NCI-H748 treated with DMSO at 0.1 percent for 48 hours (cell line): ENCODE measurements around the gene OTUB2.

Experiments used
- DNase-seq: peaks from one replicate; lab custom pipeline; 2025; lab: John Stamatoyannopoulos, UW

OTUB2 gene

GRCh38 chr14:94021416-94022157 is 4.6 kb upstream of the OTUB2 start:
- no peak for DNase-seq

- no peak for DNase-seq
These were observed 3.4 kb upstream of the OTUB2 start for GRCh38 chr14:94022532-94023411.

GRCh38 chr14:94024549-94024948 is 1.6 kb upstream of the OTUB2 start:
- no peak for DNase-seq

- no peak for DNase-seq
These were observed 420 bp upstream of the OTUB2 start for GRCh38 chr14:94025720-94026119.

GRCh38 chr14:94026889-94027469 is 839 bp downstream of the OTUB2 start:
- DNase-seq: no peak

GRCh38 chr14:94027566-94028449 is 1.7 kb downstream of the OTUB2 start:
- no peak for DNase-seq

- DNase-seq: no peak
These were observed 2.3 kb downstream of the OTUB2 start for GRCh38 chr14:94028450-94028826.

- no peak for DNase-seq
These were observed 3.1 kb downstream of the OTUB2 start for GRCh38 chr14:94029265-94029664.

GRCh38 chr14:94029671-94030203 is 3.6 kb downstream of the OTUB2 start:
- DNase-seq: no peak

- DNase-seq: no peak
These were observed 4.4 kb downstream of the OTUB2 start for GRCh38 chr14:94030571-94030970.

- DNase-seq: no peak
These were observed 5.2 kb downstream of the OTUB2 start for GRCh38 chr14:94031161-94031882.

- DNase-seq: no peak
These were observed 5.7 kb downstream of the OTUB2 start for GRCh38 chr14:94031883-94032279.

GRCh38 chr14:94034886-94035285 is 8.7 kb downstream of the OTUB2 start:
- no peak for DNase-seq

- DNase-seq: peak; percentile 44
These were observed 10.4 kb downstream of the OTUB2 start for GRCh38 chr14:94036313-94037167.

- no peak for DNase-seq
These were observed 11.8 kb downstream of the OTUB2 start for GRCh38 chr14:94037954-94038353.

- no peak for DNase-seq
These were observed 12.4 kb downstream of the OTUB2 start for GRCh38 chr14:94038510-94038909.

- DNase-seq: no peak
These were observed 12.9 kb downstream of the OTUB2 start for GRCh38 chr14:94038921-94039629.

- no peak for DNase-seq
These were observed 14.1 kb downstream of the OTUB2 start for GRCh38 chr14:94040247-94040646.

GRCh38 chr14:94040796-94041195 is 14.7 kb downstream of the OTUB2 start:
- DNase-seq: no peak
